ENCODE data around the gene WDR27.
A peak's percentile ranks its signal among the peaks of the same experiment; 100 is the strongest.

The WDR27 gene

DNA sequence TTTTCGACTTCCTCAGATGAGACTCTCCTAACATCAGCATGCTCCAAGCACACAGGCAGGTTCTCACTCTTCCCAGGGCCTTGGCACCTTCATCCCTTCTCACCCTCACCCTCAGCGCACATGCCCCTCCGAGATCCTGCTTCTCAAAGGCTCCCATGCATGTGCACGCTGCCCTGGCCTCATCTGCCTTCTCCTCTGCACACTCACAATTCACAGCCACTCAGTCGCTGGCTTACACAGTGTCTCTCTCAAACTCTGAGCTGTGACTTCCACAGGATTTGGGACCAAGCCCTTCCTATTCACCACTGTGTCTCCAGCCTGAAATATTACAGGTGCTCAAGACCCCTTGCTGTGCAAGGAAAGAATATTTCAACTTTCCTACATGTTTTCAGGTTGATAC, 30.3 kb downstream of the WDR27 start:
- no peak overlapping the region for H3K4me3 ChIP-seq (ENCODE audit: low read depth, low read length)
- no peak for DNase-seq (ENCODE audit: low read depth)
- TF ChIP-seq POLR2A (IDR thresholded peaks at IDR 0.05; ENCODE audit: extremely low read depth, insufficient read length): no peak
- TF ChIP-seq, protein P1, sequence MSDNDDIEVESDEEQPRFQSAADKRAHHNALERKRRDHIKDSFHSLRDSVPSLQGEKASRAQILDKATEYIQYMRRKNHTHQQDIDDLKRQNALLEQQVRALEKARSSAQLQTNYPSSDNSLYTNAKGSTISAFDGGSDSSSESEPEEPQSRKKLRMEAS (IDR thresholded peaks at IDR 0.05; ENCODE audit: low read depth, low read length): no peak
- TF ChIP-seq, protein P2, sequence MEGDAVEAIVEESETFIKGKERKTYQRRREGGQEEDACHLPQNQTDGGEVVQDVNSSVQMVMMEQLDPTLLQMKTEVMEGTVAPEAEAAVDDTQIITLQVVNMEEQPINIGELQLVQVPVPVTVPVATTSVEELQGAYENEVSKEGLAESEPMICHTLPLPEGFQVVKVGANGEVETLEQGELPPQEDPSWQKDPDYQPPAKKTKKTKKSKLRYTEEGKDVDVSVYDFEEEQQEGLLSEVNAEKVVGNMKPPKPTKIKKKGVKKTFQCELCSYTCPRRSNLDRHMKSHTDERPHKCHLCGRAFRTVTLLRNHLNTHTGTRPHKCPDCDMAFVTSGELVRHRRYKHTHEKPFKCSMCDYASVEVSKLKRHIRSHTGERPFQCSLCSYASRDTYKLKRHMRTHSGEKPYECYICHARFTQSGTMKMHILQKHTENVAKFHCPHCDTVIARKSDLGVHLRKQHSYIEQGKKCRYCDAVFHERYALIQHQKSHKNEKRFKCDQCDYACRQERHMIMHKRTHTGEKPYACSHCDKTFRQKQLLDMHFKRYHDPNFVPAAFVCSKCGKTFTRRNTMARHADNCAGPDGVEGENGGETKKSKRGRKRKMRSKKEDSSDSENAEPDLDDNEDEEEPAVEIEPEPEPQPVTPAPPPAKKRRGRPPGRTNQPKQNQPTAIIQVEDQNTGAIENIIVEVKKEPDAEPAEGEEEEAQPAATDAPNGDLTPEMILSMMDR (IDR thresholded peaks at IDR 0.05; ENCODE audit: low read depth, low read length): no peak
- no peak for TF ChIP-seq MYC (IDR thresholded peaks at IDR 0.05; ENCODE audit: low read depth, low read length)

DNA sequence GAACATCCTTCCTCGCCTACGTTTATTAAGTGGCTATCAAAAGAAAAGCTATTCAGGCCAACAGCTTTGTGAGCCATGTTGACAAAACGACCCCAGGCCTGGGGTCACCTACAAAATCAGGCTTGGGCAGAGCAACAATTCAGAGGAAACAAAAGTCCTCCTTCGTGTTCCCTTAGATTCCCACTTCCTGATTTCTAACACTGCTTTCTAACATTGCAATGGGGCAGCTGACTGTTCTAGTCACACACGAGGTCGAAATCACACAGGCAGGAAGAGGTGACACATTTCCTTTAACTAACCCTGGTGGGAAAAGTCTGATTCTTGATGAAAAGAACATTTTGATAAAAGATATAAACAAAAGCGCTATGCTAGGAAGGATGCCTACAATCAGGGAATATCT, 31.9 kb downstream of the WDR27 start:
- TF ChIP-seq, protein P1 (IDR thresholded peaks at IDR 0.05; ENCODE audit: low read depth, low read length): no peak
- no peak for TF ChIP-seq MYC (IDR thresholded peaks at IDR 0.05; ENCODE audit: low read depth, low read length)
- TF ChIP-seq, protein P2 (IDR thresholded peaks at IDR 0.05; ENCODE audit: low read depth, low read length): no peak
- TF ChIP-seq POLR2A (IDR thresholded peaks at IDR 0.05; ENCODE audit: extremely low read depth, insufficient read length): no peak
- H3K4me3 ChIP-seq (ENCODE audit: low read depth, low read length): no peak overlapping the region
- DNase-seq (ENCODE audit: low read depth): peak; percentile 39

DNA sequence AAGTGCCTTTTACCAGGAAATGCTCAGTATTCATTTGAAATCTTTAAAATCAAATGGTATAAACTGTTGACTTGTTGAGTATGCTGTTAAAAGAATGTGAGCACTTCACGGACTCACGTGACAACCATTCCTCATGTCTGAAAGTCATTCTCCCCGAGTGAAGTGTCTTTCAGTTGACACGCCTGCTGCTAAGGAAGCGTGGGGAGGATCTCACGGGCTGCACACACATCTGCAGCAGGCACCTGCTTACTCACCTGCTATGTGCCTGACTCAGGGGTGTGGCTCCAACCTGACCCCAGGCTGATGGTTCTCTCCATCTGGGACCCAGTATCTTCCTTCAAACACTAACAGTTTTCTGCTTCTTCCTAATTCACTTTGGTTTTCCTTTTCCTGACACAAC, 32.7 kb downstream of the WDR27 start:
- DNase-seq (ENCODE audit: low read depth): no peak
- no peak for TF ChIP-seq POLR2A (IDR thresholded peaks at IDR 0.05; ENCODE audit: extremely low read depth, insufficient read length)
- TF ChIP-seq, protein P2 (IDR thresholded peaks at IDR 0.05; ENCODE audit: low read depth, low read length): no peak
- TF ChIP-seq, protein P1 (IDR thresholded peaks at IDR 0.05; ENCODE audit: low read depth, low read length): no peak
- no peak for TF ChIP-seq MYC (IDR thresholded peaks at IDR 0.05; ENCODE audit: low read depth, low read length)
- H3K4me3 ChIP-seq (ENCODE audit: low read depth, low read length): no peak overlapping the region

DNA sequence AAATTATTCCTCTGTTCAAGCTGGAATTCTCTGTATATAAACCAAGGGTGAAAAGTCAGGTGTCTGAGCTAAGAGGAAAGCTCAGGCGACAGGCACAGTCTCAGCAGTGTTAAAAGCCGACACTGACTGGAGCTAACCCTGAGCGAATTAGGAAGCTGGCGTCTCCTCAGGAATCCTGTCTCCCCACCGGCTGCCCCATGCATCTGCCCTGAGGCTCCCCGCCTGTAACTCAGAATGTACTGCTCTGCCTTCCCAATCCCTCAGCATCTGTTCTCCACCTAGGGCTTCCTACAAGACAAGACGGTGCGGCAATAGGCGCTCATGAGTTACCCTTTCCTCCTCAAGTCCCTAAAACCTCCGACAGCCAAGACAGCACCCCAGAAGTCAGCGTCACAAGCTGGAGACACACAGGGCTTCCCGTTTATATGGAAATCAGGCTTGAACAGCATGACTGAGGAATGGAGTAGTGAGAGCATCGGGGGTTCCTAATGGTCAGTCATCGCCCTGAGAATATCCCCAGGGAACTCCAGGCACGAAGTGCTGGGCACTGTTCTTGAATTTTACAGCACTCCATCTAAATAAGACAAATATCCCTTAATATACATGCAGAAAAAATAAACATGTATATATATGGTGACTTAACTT, 33.5 kb downstream of the WDR27 start:
- TF ChIP-seq, protein P1 (IDR thresholded peaks at IDR 0.05; ENCODE audit: low read depth, low read length): no peak
- TF ChIP-seq POLR2A (IDR thresholded peaks at IDR 0.05; ENCODE audit: extremely low read depth, insufficient read length): no peak
- TF ChIP-seq, protein P2 (IDR thresholded peaks at IDR 0.05; ENCODE audit: low read depth, low read length): no peak
- TF ChIP-seq MYC (IDR thresholded peaks at IDR 0.05; ENCODE audit: low read depth, low read length): no peak
- no peak overlapping the region for H3K4me3 ChIP-seq (ENCODE audit: low read depth, low read length)
- no peak for DNase-seq (ENCODE audit: low read depth)

DNA sequence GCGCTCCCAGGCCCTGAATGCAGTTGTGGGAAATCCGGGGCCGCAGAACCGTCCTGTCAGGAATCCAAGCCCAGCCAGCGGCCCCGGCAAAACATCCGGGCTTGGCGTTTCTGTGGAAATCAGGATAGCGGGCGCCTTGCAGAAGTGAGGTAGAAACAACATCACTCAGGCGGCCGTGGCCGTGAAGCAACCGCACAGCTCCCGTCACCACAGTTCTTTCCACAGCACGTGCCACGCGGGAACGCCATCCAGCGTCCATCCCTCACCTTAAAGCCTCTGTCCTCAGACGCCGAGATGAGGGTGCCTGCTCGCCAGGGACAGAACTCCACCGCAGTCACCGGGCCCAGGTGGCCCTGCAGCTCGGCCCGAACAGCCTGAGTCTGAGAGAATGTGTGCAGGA, 34.1 kb downstream of the WDR27 start:
- no peak for DNase-seq (ENCODE audit: low read depth)
- H3K4me3 ChIP-seq (ENCODE audit: low read depth, low read length): no peak overlapping the region
- TF ChIP-seq, protein P1 (IDR thresholded peaks at IDR 0.05; ENCODE audit: low read depth, low read length): no peak
- no peak for TF ChIP-seq POLR2A (IDR thresholded peaks at IDR 0.05; ENCODE audit: extremely low read depth, insufficient read length)
- TF ChIP-seq MYC (IDR thresholded peaks at IDR 0.05; ENCODE audit: low read depth, low read length): no peak
- TF ChIP-seq, protein P2 (IDR thresholded peaks at IDR 0.05; ENCODE audit: low read depth, low read length): no peak
